NCI-H2171 treated with DMSO at 0.1 percent for 48 hours (cell line): ENCODE results near the gene SYT11.
A peak's percentile ranks its signal among the peaks of the same experiment; 100 is the strongest.
"Not testable (repeated sequence)": the region's sequence is repeated elsewhere in the genome, so short reads cannot be mapped to it uniquely, and the experiment has no call there.

Source experiments
- DNase-seq: peaks from one replicate; lab custom pipeline; 2025; lab: John Stamatoyannopoulos, UW

The SYT11 gene

GRCh38 chr1:155860970-155861510 lies 1.7 kb downstream of the SYT11 start:
- peak; percentile 59 for DNase-seq

GRCh38 chr1:155861896-155862295 lies 2.5 kb downstream of the SYT11 start:
- DNase-seq: no peak

GRCh38 chr1:155864393-155864792 lies 5.0 kb downstream of the SYT11 start:
- DNase-seq: no peak

GRCh38 chr1:155867766-155868165 lies 8.4 kb downstream of the SYT11 start:
- DNase-seq: no peak

- DNase-seq: peak; percentile 60
Observed at GRCh38 chr1:155871390-155871789, 12.0 kb downstream of the SYT11 start.

GRCh38 chr1:155872527-155872926 lies 13.2 kb downstream of the SYT11 start:
- DNase-seq: no peak

- no peak for DNase-seq
Observed at GRCh38 chr1:155873860-155874259, 14.5 kb downstream of the SYT11 start.

GRCh38 chr1:155877945-155878344 lies 18.6 kb downstream of the SYT11 start:
- DNase-seq: no peak

- DNase-seq: no peak
Observed at GRCh38 chr1:155880251-155880650, 20.9 kb downstream of the SYT11 start.

- no peak for DNase-seq
Observed at GRCh38 chr1:155880950-155881349, 21.6 kb downstream of the SYT11 start.

- DNase-seq: no peak
Observed at GRCh38 chr1:155882235-155882634, 22.9 kb downstream of the SYT11 start.

GRCh38 chr1:155882766-155883165 lies 23.4 kb downstream of the SYT11 start:
- DNase-seq: no peak

- DNase-seq: no peak
Observed at GRCh38 chr1:155884031-155884960, 24.9 kb downstream of the SYT11 start.

GRCh38 chr1:155884982-155885381 lies 25.6 kb downstream of the SYT11 start:
- DNase-seq: no peak

- DNase-seq: no peak
Observed at GRCh38 chr1:155888481-155888880, 29.1 kb downstream of the SYT11 start.

- no peak for DNase-seq
Observed at GRCh38 chr1:155889566-155889965, 30.2 kb downstream of the SYT11 start.

- DNase-seq: no peak
Observed at GRCh38 chr1:155890251-155890650, 30.9 kb downstream of the SYT11 start.

- no peak for DNase-seq
Observed at GRCh38 chr1:155892796-155893195, 33.4 kb downstream of the SYT11 start.

GRCh38 chr1:155893389-155894142 lies 34.2 kb downstream of the SYT11 start:
- no peak for DNase-seq

- DNase-seq: not testable (repeated sequence)
Observed at GRCh38 chr1:155895617-155896016, 36.2 kb downstream of the SYT11 start.

GRCh38 chr1:155896476-155896875 lies 37.1 kb downstream of the SYT11 start:
- not testable (repeated sequence) for DNase-seq

GRCh38 chr1:155897746-155898145 lies 38.4 kb downstream of the SYT11 start:
- DNase-seq: no peak

- no peak for DNase-seq
Observed at GRCh38 chr1:155898888-155899287, 39.5 kb downstream of the SYT11 start.
